Breast epithelium (tissue), 4 donors: ENCODE data around the gene SFT2D3. TPM values are rescaled to one million over a fixed set of nuclear protein-coding genes. Genes with fewer than 3 reads are reported as not detected.

Experiments used
- DNase-seq, 2 donors: peaks; one replicate each; pipeline ENCODE4 v3.0.0-alpha.2; 2019; ENCODE audit warnings: low spot score in 2 of 2
- H3K27ac ChIP-seq, 2 donors: fragments of 200-600 bp; sonication (generic) in 1 of 2; one replicate each; pipeline ENCODE4 v1.5.1; 2016 to 2019; ENCODE audit warnings: mild to moderate bottlenecking in 1 of 2
- H3K27me3 ChIP-seq, 2 donors: fragments of 200-600 bp; sonication (generic) in 1 of 2; one replicate each; pipeline versions ENCODE4 v1.5.1 to v1.6.0; 2017 to 2019; ENCODE audit warnings: control low read depth in 1 of 2, mild to moderate bottlenecking in 1 of 2
- H3K36me3 ChIP-seq: fragments of 200-600 bp; one replicate; pipeline ENCODE4 v1.5.1; 2019
- H3K4me1 ChIP-seq, 2 donors: fragments of 200-600 bp; sonication (generic); one replicate each; pipeline ENCODE4 v1.5.1; 2016 to 2019; ENCODE audit warnings: control low read depth in 1 of 2
- H3K4me3 ChIP-seq, 3 donors: fragments of 200-600 bp; sonication (generic); 1 replicate in 2 of 3; 2 replicates in 1 of 3; pipeline ENCODE4 v1.5.1; 2016 to 2019; ENCODE audit warnings: mild to moderate bottlenecking in 3 of 3, moderate library complexity in 2 of 3
- H3K9me3 ChIP-seq, 2 donors: fragments of 200-600 bp; sonication (generic) in 1 of 2; one replicate each; pipeline ENCODE4 v1.5.1; 2016 to 2019; ENCODE audit warnings: control low read depth in 1 of 2
- CTCF ChIP-seq, 3 donors: fragments of 450-650 bp; IDR thresholded peaks; one replicate each; pipeline ENCODE4 v1.5.1; 2016 to 2017; ENCODE audit warnings: antibody characterized with exemption in 3 of 3, mild to moderate bottlenecking in 3 of 3, moderate library complexity in 3 of 3
- POLR2A ChIP-seq: fragments of 450-650 bp; IDR thresholded peaks from one replicate; pipeline ENCODE4 v1.6.1; 2016; ENCODE audit warnings: antibody characterized with exemption, mild to moderate bottlenecking, moderate library complexity
- POLR2AphosphoS5 ChIP-seq, 3 donors: sonication (generic); formaldehyde crosslinking; IDR thresholded peaks; one replicate each; pipeline ENCODE4 v1.6.1; 2017; ENCODE audit warnings: antibody characterized with exemption in 3 of 3
- intact Hi-C: fragments of 100-400 bp; cut with DNase I; formaldehyde crosslinking; loops from one replicate; pipeline ENCODE4 v1.15.1; 2023; ENCODE audit warnings: low total_unique reads
- total RNA-seq, 3 donors: library from RNA; depleted of rRNA; stranded (reverse); fragments of >200 nt; gene quantifications; one replicate each; pipeline ENCODE4 v1.1.0, GENCODE V29; 2016

Gene SFT2D3
- total RNA-seq, 3 donors from 2014 or later = 9.8 to 12.3 (median 10.9) TPM

GRCh38 chr2:127726158-127726880, 25.0 kb downstream of the SFT2D3 start:
- DNase-seq = no peak
- Histone ChIP-seq H3K27me3 (no peaks in the 10 kb centered on the region), H3K4me1 (no peaks in the 10 kb centered on the region), H3K27ac (no peak overlapping the region), H3K9me3 (no peaks in the 10 kb centered on the region), H3K4me3 (no peak overlapping the region), H3K36me3 (peaks cover 6% of the 10 kb centered on the region)
- TF ChIP-seq CTCF (IDR thresholded peaks at IDR 0.05) = no peak
- intact Hi-C loops = no loop called here

- DNase-seq = no peak
- Histone ChIP-seq H3K9me3 (no peaks in the 10 kb centered on the region), H3K36me3 (no peaks in the 10 kb centered on the region), H3K4me1 (no peaks in the 10 kb centered on the region), H3K27me3 (no peaks in the 10 kb centered on the region), H3K27ac (no peak overlapping the region), H3K4me3 (peak overlapping the region in 1 of 3 donors; percentile 25)
- no peak for TF ChIP-seq POLR2AphosphoS5 (IDR thresholded peaks at IDR 0.05)
- no peak for TF ChIP-seq POLR2A
- TF ChIP-seq CTCF (IDR thresholded peaks at IDR 0.05) = no peak
- intact Hi-C loops = no loop called here
Observed at GRCh38 chr2:127733113-127733815, 32.0 kb downstream of the SFT2D3 start.

GRCh38 chr2:127733816-127734537, 32.7 kb downstream of the SFT2D3 start:
- H3K27me3 ChIP-seq = no peaks in the 10 kb centered on the region
- TF ChIP-seq POLR2AphosphoS5 (IDR thresholded peaks at IDR 0.05) (no peak), CTCF (IDR thresholded peaks at IDR 0.05) (no peak), POLR2A (no peak)
- no peaks in the 10 kb centered on the region for H3K9me3 ChIP-seq
- H3K27ac ChIP-seq = no peak overlapping the region
- DNase-seq = no peak
- no peaks in the 10 kb centered on the region for H3K36me3 ChIP-seq
- peak overlapping the region in 1 of 3 donors; percentile 25 for H3K4me3 ChIP-seq
- intact Hi-C loops = no loop called here
- H3K4me1 ChIP-seq = no peaks in the 10 kb centered on the region

GRCh38 chr2:127735044-127735443, 33.7 kb downstream of the SFT2D3 start:
- no peaks in the 10 kb centered on the region for H3K9me3 ChIP-seq
- no peak for TF ChIP-seq CTCF (IDR thresholded peaks at IDR 0.05)
- TF ChIP-seq POLR2A = no peak
- TF ChIP-seq POLR2AphosphoS5 (IDR thresholded peaks at IDR 0.05) = no peak
- intact Hi-C loops = no loop called here

More at GRCh38 chr2:127735044-127735443, 33.7 kb downstream of the SFT2D3 start:
- H3K4me1 ChIP-seq = no peaks in the 10 kb centered on the region
- H3K4me3 ChIP-seq = no peak overlapping the region
- no peaks in the 10 kb centered on the region for H3K27me3 ChIP-seq
- no peak overlapping the region for H3K27ac ChIP-seq
- DNase-seq = no peak
- H3K36me3 ChIP-seq = no peaks in the 10 kb centered on the region
